K562 (cell line): ENCODE results near the gene LRRC74B. TPM values are rescaled to one million over a fixed set of nuclear protein-coding genes. Genes with fewer than 3 reads are reported as not detected.

Experiments
- BRCA1 ChIP-seq, 2 experiments: fragments of 450-650 bp in 1 of 2; sonication (generic) in 1 of 2; formaldehyde crosslinking in 1 of 2; IDR thresholded peaks; 2 replicates each; pipeline versions ENCODE4 v1.5.0 to v1.6.1; 2017 to 2020; ENCODE audit warnings: mild to moderate bottlenecking in 1 of 2, missing genetic modification reagents in 1 of 2
- CC2D1A ChIP-seq: fragments of 450-650 bp; IDR thresholded peaks from 2 replicates; pipeline ENCODE4 v1.6.1; 2017; ENCODE audit warnings: mild to moderate bottlenecking
- EP300 ChIP-seq: IDR thresholded peaks from 2 replicates; pipeline ENCODE4 v1.6.1; 2012; ENCODE audit warnings: low read length, improper control_type of control experiment
- KDM5B ChIP-seq: fragments of 200-600 bp; sonication (generic); IDR thresholded peaks from 2 replicates; pipeline ENCODE4 v1.6.1; 2012; ENCODE audit warnings: low read depth, mild to moderate bottlenecking, moderate library complexity, low read length, control low read depth, inconsistent platforms; ENCODE audit not compliant: insufficient replicate concordance
- MBD2 ChIP-seq: sonication (generic); IDR thresholded peaks from 2 replicates; pipeline ENCODE4 v1.6.1; 2016; ENCODE audit warnings: low read depth, borderline replicate concordance
- NCOA2 ChIP-seq, 2 experiments: fragments of 450-650 bp; IDR thresholded peaks; 2 replicates each; pipeline ENCODE4 v1.6.1; 2018; ENCODE audit warnings: mild to moderate bottlenecking in 2 of 2, moderate library complexity in 1 of 2; ENCODE audit not compliant: partially characterized antibody in 2 of 2
- NFE2L1 ChIP-seq: fragments of 450-650 bp; IDR thresholded peaks from 2 replicates; pipeline ENCODE4 v1.6.1; 2016; ENCODE audit warnings: missing genetic modification characterization, low read depth, mild to moderate bottlenecking, missing compliant biosample characterization, moderate library complexity, borderline replicate concordance
- PCBP2 ChIP-seq: fragments of 200-400 bp; formaldehyde crosslinking; IDR thresholded peaks from 2 replicates; pipeline ENCODE4 v1.6.1; 2018; ENCODE audit warnings: low read length, low read depth, mild to moderate bottlenecking, moderate library complexity; ENCODE audit not compliant: poor library complexity, severe bottlenecking
- POU5F1 ChIP-seq: fragments of 150-350 bp; IDR thresholded peaks from 2 replicates; pipeline ENCODE4 v1.6.1; 2014; ENCODE audit warnings: borderline replicate concordance, low read length, low read depth, mild to moderate bottlenecking; ENCODE audit not compliant: partially characterized antibody
- RBBP5 ChIP-seq: fragments of 200-600 bp; sonication (generic); IDR thresholded peaks from 2 replicates; pipeline ENCODE4 v1.6.1; 2012; ENCODE audit warnings: borderline replicate concordance, mild to moderate bottlenecking, low read length, control low read depth, inconsistent platforms; ENCODE audit not compliant: insufficient read depth, poor library complexity, severe bottlenecking
- SAFB ChIP-seq: fragments of 200-400 bp; formaldehyde crosslinking; IDR thresholded peaks from 2 replicates; pipeline ENCODE4 v1.6.1; 2017; ENCODE audit warnings: low read depth, low read length, borderline replicate concordance
- SP1 ChIP-seq: sonication (generic); formaldehyde crosslinking; IDR thresholded peaks from 2 replicates; pipeline ENCODE4 v1.8.1; 2022; ENCODE audit warnings: mild to moderate bottlenecking, missing genetic modification reagents
- TCF7 ChIP-seq: sonication (generic); IDR thresholded peaks from 2 replicates; pipeline ENCODE4 v1.6.1; 2016; ENCODE audit warnings: antibody characterized with exemption, borderline replicate concordance
- XRCC4 ChIP-seq: IDR thresholded peaks from one replicate; pipeline ENCODE4 v1.6.1; 2011; ENCODE audit not compliant: insufficient read depth, insufficient read length; ENCODE audit errors: extremely low read depth
- ZNF584 ChIP-seq: fragments of 200-800 bp; sonication (Bioruptor generic); IDR thresholded peaks from 2 replicates; pipeline ENCODE4 v1.6.1; 2016; ENCODE audit warnings: low read depth, mild to moderate bottlenecking, missing genetic modification characterization, missing compliant biosample characterization
- polyA plus RNA-seq, 8 experiments: library from polyadenylated mRNA; depleted of rRNA in 4 of 8; stranded (reverse) in 5 of 8; unstranded in 3 of 8; fragments of >200 nt; fragmentation: Nextera tagmentation in 2 of 8; fragmentation: Illumina TruSeq in 1 of 8; extraction: Ambion mirVana in 2 of 8; extraction: Trizol in 1 of 8; gene quantifications; 2 replicates each; pipeline versions ENCODE4 v1.2.1 to v1.2.3, GENCODE V29; 2011 to 2014; ENCODE audit warnings: inconsistent platforms in 1 of 8, missing spikeins in 1 of 8
- total RNA-seq, 7 experiments: library from RNA; depleted of rRNA in 6 of 7; stranded (reverse); fragments of >200 nt in 6 of 7; fragmentation: Illumina TruSeq in 2 of 7; extraction: Trizol in 2 of 7; gene quantifications; 2 replicates each; pipeline versions ENCODE4 v1.2.1 to v1.2.3, GENCODE V29; 2011 to 2021; ENCODE audit warnings: low replicate concordance in 1 of 7
- TF ChIP-seq, protein P1 (sequence below): fragments of 450-650 bp; formaldehyde crosslinking; IDR thresholded peaks from 2 replicates; pipeline ENCODE4 v1.4.0; 2020; ENCODE audit warnings: mild to moderate bottlenecking, moderate library complexity
- TF ChIP-seq, protein P2 (sequence below): fragments of 450-650 bp; conservative IDR thresholded peaks from 2 replicates; pipeline ENCODE4 v1.6.1; 2016; ENCODE audit warnings: missing genetic modification characterization, low read depth, mild to moderate bottlenecking, control low read depth, missing compliant biosample characterization
- TF ChIP-seq, protein P3 (sequence below): fragments of 200-800 bp; sonication (Bioruptor generic); IDR thresholded peaks from 2 replicates; pipeline ENCODE4 v1.6.1; 2017; ENCODE audit warnings: missing genetic modification characterization, missing compliant biosample characterization
- TF ChIP-seq, protein P4 (sequence below), 2 experiments: IDR thresholded peaks in 1 of 2; conservative IDR thresholded peaks in 1 of 2; 2 replicates each; pipeline ENCODE4 v1.6.1; 2016; ENCODE audit warnings: low read depth in 2 of 2, mild to moderate bottlenecking in 1 of 2, missing compliant biosample characterization in 1 of 2, missing genetic modification characterization in 1 of 2, moderate library complexity in 1 of 2

Gene LRRC74B
- total and polyA plus RNA-seq, 9 of the 15 experiments (the other 6 are each of a cell fraction or from before 2014, with no cell fraction given): not detected

DNA sequence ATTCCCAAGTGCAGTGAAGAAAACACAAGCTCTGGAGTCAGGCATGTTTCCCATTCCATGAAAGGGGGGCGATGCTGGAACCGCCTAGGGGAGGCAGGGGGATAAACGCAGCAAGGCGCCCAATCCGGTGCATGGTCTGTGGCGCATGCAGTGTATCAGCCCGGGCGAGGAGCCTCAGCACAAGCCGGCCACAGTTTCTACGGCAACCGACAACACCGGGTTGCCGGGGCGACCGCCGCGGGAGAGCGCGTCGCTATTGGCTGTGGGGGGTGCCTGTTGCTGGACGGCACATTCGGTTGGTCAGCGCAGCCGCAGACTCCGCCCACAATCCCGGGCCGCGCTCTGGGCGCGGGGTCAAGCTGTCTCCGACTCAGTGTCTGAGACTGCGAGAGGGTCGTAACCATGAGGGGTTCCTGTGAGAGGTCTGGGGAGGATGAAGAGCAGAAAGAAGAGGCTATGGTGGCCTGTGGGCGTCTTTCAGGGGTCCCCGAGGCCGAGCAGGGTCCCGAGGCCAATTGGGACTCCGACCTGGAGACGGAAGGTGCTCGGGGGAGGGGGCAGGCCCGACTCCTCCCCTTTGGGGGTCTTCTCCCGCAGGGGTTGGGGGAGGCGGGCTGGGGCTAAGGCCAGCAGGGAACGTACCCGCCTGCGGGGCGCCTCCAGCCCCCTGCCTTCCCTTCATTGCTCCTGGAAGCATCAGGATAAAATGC, at the start of gene LRRC74B (continued):
- TF ChIP-seq PCBP2: no peak
- TF ChIP-seq NCOA2 (IDR thresholded peaks at IDR 0.05; ENCODE audit: partially characterized antibody in 2 of 2): no peak
- peak; percentile 51 for TF ChIP-seq RBBP5
- no peak for TF ChIP-seq CC2D1A
- peak; percentile 96 for TF ChIP-seq SP1 (CRISPR knock-in tag)
- TF ChIP-seq, protein P1, sequence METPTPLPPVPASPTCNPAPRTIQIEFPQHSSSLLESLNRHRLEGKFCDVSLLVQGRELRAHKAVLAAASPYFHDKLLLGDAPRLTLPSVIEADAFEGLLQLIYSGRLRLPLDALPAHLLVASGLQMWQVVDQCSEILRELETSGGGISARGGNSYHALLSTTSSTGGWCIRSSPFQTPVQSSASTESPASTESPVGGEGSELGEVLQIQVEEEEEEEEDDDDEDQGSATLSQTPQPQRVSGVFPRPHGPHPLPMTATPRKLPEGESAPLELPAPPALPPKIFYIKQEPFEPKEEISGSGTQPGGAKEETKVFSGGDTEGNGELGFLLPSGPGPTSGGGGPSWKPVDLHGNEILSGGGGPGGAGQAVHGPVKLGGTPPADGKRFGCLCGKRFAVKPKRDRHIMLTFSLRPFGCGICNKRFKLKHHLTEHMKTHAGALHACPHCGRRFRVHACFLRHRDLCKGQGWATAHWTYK (CRISPR knock-in tag): peak; percentile 16; the same call in 1 of the 2 replicates
- no peak for TF ChIP-seq KDM5B
- no peak for TF ChIP-seq XRCC4
- no peak for TF ChIP-seq SAFB
- TF ChIP-seq, protein P2, sequence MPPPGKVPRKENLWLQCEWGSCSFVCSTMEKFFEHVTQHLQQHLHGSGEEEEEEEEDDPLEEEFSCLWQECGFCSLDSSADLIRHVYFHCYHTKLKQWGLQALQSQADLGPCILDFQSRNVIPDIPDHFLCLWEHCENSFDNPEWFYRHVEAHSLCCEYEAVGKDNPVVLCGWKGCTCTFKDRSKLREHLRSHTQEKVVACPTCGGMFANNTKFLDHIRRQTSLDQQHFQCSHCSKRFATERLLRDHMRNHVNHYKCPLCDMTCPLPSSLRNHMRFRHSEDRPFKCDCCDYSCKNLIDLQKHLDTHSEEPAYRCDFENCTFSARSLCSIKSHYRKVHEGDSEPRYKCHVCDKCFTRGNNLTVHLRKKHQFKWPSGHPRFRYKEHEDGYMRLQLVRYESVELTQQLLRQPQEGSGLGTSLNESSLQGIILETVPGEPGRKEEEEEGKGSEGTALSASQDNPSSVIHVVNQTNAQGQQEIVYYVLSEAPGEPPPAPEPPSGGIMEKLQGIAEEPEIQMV (tag): no peak
- TF ChIP-seq TCF7: no peak
- TF ChIP-seq NFE2L1 (tag): no peak
- TF ChIP-seq, protein P3, sequence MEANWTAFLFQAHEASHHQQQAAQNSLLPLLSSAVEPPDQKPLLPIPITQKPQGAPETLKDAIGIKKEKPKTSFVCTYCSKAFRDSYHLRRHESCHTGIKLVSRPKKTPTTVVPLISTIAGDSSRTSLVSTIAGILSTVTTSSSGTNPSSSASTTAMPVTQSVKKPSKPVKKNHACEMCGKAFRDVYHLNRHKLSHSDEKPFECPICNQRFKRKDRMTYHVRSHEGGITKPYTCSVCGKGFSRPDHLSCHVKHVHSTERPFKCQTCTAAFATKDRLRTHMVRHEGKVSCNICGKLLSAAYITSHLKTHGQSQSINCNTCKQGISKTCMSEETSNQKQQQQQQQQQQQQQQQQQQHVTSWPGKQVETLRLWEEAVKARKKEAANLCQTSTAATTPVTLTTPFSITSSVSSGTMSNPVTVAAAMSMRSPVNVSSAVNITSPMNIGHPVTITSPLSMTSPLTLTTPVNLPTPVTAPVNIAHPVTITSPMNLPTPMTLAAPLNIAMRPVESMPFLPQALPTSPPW (CRISPR knock-in tag): no peak
- TF ChIP-seq BRCA1 (IDR thresholded peaks at IDR 0.05): no peak
- TF ChIP-seq BRCA1 (CRISPR knock-in tag; IDR thresholded peaks at IDR 0.05): no peak
- TF ChIP-seq ZNF584 (CRISPR knock-in tag): no peak
- no peak for TF ChIP-seq MBD2
- TF ChIP-seq EP300: no peak
- TF ChIP-seq, protein P4, sequence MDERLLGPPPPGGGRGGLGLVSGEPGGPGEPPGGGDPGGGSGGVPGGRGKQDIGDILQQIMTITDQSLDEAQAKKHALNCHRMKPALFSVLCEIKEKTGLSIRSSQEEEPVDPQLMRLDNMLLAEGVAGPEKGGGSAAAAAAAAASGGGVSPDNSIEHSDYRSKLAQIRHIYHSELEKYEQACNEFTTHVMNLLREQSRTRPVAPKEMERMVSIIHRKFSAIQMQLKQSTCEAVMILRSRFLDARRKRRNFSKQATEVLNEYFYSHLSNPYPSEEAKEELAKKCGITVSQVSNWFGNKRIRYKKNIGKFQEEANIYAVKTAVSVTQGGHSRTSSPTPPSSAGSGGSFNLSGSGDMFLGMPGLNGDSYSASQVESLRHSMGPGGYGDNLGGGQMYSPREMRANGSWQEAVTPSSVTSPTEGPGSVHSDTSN (CRISPR knock-in tag; IDR thresholded peaks at IDR 0.05; ENCODE audit: low read depth): peak; percentile 99
- TF ChIP-seq, protein P4 (tag; conservative IDR thresholded peaks at IDR 0.05; ENCODE audit: low read depth): no peak
- TF ChIP-seq POU5F1: no peak
